HG03521 (cell line): ENCODE measurements around the gene GOLM1.
"Not testable (repeated sequence)": the region's sequence is repeated elsewhere in the genome, so short reads cannot be mapped to it uniquely, and the experiment has no call there.

Source experiments
- ATAC-seq: cut with Tn5 transposase; IDR thresholded peaks from one replicate; pipeline ENCODE4 v1.9.1; 2021; ENCODE audit warnings: mild to moderate bottlenecking, moderate library complexity; ENCODE audit not compliant: unreplicated experiment

GOLM1 gene, protein sequence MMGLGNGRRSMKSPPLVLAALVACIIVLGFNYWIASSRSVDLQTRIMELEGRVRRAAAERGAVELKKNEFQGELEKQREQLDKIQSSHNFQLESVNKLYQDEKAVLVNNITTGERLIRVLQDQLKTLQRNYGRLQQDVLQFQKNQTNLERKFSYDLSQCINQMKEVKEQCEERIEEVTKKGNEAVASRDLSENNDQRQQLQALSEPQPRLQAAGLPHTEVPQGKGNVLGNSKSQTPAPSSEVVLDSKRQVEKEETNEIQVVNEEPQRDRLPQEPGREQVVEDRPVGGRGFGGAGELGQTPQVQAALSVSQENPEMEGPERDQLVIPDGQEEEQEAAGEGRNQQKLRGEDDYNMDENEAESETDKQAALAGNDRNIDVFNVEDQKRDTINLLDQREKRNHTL

GRCh38 chr9:86098824-86099700, at the start of gene GOLM1:
Gene GOLM1 (minus strand): TSS chr9:86099558. CDS start chr9:86079320, 20,238 bp downstream.
- ATAC-seq, result peak; percentile 65

DNA sequence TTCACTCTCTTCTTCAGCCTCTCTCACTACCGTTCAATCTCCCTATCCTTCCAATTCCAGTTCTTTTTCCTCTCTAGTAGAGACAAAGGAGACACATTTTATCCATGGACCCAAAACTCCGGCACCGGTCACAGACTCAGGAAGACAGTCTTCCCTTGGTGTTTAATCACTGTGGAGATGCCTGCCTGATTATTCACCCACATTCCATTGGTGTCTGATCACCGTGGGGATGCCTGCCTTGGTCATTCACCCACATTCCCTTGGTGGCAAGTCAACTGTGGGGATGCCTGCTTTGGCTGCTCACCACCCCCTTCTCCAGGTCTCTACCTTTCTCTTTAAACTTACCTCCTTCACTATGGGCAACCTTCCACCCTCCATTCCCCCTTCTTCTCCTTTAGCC, 47.3 kb upstream of the GOLM1 start:
- ATAC-seq, result not testable (repeated sequence)

DNA sequence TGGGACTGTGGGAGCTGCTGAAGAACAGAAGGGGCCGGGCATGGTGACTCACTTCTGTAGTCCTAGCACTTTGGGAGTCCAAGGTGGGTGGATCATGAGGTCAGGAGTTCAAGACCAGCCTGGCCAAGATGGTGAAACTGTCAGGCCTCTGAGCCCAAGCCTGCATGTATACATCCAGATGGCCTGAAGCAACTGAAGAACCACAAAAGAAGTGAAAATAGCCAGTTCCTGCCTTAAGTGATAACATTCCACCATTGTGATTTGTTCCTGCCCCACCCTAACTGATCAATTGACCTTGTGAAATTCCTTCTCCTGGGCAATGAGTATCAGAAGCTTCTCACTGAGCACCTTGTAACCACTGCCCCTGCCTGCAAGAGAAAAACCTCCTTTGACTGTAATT, 46.6 kb upstream of the GOLM1 start:
- ATAC-seq, result not testable (repeated sequence)

DNA sequence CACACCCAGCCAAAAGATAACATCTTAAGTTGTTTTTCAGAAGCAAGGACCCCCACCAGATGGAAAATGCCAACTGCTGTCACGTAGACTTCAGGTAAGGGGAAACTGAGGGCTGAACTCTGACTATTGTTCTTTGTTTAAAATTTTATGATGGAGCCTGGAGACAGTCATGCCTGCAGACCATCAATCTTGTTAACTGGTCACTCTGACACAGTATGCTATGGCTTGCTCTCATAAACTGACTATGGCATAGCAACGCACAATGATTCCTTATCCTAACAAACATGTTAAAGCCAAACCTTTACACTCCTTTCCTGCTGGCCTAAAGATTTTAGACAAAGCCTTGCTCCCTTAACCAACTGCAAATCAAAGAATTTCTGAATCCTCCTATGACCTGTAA, 43.6 kb upstream of the GOLM1 start:
- ATAC-seq, result no peak

GRCh38 chr9:86141843-86142242, 42.5 kb upstream of the GOLM1 start:
- no peak for ATAC-seq

GRCh38 chr9:86135371-86135770, 36.0 kb upstream of the GOLM1 start:
- no peak for ATAC-seq

GRCh38 chr9:86134361-86134760, 35.0 kb upstream of the GOLM1 start:
- ATAC-seq, result no peak

DNA sequence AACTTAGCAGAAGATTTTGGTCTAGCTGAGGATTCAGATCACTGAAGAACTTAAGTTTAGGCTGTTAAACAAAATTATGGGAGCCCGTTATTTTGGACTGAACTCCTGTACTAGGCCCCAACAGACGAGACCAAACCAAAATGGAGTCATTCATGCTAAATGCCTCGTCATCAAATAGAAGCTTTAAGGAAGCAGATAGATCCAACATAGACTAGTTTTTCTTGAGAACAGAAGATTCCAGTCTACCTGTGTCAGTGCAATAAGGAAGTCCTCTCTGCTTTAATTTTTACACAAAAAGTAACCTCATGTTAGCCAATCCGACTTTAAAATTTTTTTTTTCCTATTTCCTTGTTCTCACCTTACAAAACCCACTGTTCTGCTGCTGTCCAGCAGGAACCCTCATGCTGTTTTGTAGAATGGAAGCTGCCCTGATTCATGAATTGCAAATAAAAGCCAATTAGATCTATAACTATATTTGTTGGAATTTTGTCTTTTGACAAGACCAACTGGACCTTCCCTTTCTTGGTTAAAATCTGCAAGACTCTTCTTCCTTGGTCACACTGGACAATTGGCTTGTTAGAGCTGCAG, 29.0 kb upstream of the GOLM1 start:
- no peak for ATAC-seq

- ATAC-seq, result no peak
These were observed 27.9 kb upstream of the GOLM1 start for GRCh38 chr9:86126998-86127972.

DNA sequence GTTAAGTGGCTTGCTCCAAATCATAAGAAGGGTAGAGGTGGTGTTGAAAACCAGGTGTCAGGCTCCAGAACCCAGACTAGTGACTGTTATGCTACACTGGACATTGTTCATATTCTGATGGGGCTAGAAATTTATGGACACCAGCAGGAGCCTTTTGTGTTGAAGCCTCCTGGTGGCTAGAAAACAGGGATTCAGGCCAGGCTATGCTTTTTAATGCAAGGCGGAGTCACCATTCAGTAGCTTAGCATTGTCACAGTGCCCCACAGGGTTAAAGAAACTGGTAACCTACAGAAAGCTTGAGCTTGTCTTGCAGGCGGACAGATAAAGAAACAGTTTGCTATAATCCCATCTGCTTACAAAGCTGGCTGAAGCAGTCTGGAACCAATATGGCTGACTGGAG, 23.0 kb upstream of the GOLM1 start:
- ATAC-seq, result no peak

DNA sequence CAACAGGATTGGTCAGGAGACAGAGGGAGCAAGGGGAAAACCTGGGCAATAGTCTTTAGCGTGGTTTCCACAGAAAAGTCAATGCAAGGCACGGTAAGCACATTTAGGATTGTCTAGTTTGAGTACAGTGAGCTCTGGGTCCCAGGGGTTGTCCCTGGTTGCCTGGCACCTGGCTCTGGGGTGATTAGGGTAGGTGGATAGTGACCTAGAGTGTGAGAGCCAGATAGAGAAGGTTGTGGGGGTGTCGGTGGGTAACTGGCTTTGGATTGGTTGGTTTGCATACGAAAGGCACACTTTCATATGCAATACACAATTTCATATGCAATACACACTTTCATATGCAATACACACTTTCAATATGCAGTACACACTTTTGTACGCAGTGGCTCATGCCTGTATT, 20.1 kb upstream of the GOLM1 start:
- ATAC-seq, result no peak

DNA sequence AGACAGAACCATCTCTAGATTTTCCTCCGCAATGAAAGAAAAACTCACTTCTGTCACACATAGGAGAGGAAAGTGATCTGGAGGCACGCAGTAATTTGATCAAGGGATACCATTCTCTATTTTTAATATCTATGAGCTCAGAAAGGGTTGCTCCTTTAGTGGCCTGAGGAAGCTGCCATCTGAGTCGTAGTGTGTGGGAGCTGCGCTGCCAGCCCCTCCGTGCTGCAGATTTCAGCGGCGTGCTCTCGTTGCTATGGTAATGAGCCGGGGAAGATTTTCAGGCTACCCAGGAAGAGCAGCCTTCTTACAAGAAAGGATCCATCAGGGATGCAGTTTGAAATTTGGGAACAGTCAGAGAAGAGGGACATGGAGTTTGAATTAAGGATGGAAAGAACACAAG, 17.1 kb upstream of the GOLM1 start:
- ATAC-seq, result no peak

DNA sequence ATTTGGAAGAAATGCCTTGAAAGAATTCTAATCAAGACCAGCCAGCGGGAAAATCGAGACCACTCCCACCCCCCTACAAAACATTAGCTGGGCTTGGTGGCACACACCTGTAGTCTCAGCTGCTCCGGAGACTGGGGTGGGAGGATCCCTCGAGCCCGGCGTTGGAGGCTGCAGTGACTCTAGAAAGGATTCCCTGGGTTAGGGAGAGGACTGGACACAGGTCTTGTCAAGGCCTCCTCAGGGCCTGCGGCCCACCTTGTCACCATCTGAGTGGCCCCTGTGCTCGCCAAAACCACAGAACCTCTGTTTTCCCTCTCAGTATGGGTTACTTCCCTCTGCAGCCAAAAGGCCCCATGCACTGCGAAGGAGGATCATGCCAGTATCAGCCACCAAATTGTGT, 16.5 kb upstream of the GOLM1 start:
- no peak for ATAC-seq

DNA sequence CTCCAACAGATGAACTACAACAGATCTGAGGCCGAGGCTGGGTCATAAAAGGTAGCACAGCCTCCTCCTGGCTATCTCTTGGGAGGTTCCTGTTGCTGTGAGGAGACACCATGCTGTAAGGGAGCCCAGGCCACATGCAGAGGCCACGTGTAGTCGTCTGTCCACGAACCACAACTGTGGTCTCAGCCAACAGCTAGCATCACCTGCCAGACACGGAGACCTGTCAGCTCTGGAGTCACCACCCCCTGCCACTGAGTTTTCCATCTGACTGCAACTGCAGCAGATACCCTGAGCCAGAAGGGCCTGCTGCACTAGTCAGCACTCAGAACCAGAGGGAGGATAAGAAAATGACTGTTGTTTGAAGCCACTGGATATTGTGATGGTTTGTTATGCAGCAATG, 12.7 kb upstream of the GOLM1 start:
- ATAC-seq, result no peak

DNA sequence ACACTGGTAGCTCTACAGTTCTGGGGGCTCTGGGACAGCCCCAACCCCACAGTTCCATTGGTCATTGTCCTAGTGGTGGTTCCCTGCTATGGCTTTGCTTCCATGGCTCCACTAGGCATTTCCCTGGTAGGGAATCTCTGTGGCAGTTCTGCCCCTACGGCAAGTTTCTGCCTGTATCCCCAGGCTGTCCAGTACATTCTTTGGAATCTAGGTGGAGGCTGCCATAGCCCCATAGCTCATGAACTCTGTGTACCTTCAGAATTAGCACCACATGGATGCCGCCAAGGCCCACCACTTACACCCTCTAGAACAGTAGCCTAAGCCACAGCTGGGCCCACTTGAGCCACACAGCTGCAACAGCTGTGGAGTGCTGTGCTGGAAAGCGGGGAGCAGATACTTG, 3.3 kb upstream of the GOLM1 start:
- no peak for ATAC-seq

GRCh38 chr9:86099701-86100364, 475 bp upstream of the GOLM1 start:
- ATAC-seq, result no peak

GRCh38 chr9:86097510-86098224, 1.7 kb downstream of the GOLM1 start:
- no peak for ATAC-seq

- no peak for ATAC-seq
These were observed 3.0 kb downstream of the GOLM1 start for GRCh38 chr9:86096386-86096785.

DNA sequence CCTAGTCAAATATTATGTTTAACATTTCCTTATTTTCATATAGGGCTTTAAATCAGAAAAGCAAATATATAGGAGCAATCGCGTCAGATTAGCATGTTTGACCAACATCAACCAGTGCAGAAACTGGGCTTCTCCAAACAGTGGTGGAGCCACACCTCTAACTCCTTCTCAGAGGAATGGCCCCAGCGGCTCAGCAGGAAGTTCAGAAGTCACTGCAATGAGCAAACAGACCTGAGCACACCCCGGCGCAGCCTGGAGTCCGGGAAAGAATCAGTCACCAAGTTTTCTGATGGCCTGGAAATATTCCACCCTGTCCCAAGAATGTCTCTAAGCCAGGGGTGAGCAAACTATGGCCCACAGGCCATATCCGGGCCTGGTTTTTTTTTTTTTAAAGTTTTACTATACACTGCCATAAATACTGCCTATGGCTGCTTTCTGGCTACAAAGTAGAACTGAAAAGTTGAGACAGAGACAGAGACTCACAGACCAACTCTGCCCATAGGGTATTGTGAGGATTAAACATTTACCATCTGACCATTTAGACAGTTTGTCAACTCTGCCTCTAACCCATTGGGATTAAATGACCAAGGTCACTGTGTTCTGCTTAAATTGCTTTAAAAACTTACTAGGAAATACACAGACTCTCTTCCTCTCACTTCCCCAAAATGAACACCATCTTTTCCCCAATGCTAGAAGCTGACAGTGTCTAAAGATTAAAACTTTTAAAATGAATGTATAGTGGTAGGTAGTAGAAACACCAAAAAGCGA, 5.4 kb downstream of the GOLM1 start:
- no peak for ATAC-seq
